H9 (cell line): Measurements from ENCODE around the gene KCNK5. TPM values are rescaled to one million over a fixed set of nuclear protein-coding genes. Genes with fewer than 3 reads are reported as not detected.
A peak's percentile ranks its signal among the peaks of the same experiment; 100 is the strongest.

Experiments
- DNase-seq: peaks from one replicate; pipeline ENCODE4 v3.0.0-alpha.2; 2017
- H2AFZ ChIP-seq: one replicate; pipeline ENCODE4 v1.6.1; 2013; ENCODE audit warnings: mild to moderate bottlenecking, low read length, control low read depth, moderate library complexity
- H2AK5ac ChIP-seq: 2 replicates; pipeline ENCODE4 v1.6.1; 2013; ENCODE audit warnings: low read length, control low read depth, mixed read lengths; ENCODE audit not compliant: insufficient read length
- H2BK120ac ChIP-seq: one replicate; pipeline ENCODE4 v1.6.1; 2013; ENCODE audit warnings: low read depth, mild to moderate bottlenecking, low read length, control low read depth, inconsistent platforms; ENCODE audit not compliant: poor library complexity, severe bottlenecking
- H2BK12ac ChIP-seq: 2 replicates; pipeline ENCODE4 v1.6.1; 2013; ENCODE audit warnings: low read length, control low read depth, mixed read lengths, low read depth; ENCODE audit not compliant: insufficient read length
- H2BK15ac ChIP-seq: 2 replicates; pipeline ENCODE4 v1.6.1; 2013; ENCODE audit warnings: low read depth, low read length, control low read depth
- H2BK20ac ChIP-seq: one replicate; pipeline ENCODE4 v1.6.1; 2013; ENCODE audit warnings: low read depth, mild to moderate bottlenecking, low read length, control low read depth, inconsistent platforms; ENCODE audit not compliant: poor library complexity, severe bottlenecking
- H2BK5ac ChIP-seq: 2 replicates; pipeline ENCODE4 v1.6.1; 2013; ENCODE audit warnings: low read length, control low read depth, mixed read lengths; ENCODE audit not compliant: insufficient read length
- H3K14ac ChIP-seq: 2 replicates; pipeline ENCODE4 v1.6.1; 2013; ENCODE audit warnings: low read length, control low read depth; ENCODE audit not compliant: insufficient read depth
- H3K18ac ChIP-seq: 2 replicates; pipeline ENCODE4 v1.6.1; 2013; ENCODE audit warnings: low read depth, mild to moderate bottlenecking, mixed read lengths, low read length, control low read depth; ENCODE audit not compliant: insufficient read length
- H3K23ac ChIP-seq: 2 replicates; pipeline ENCODE4 v1.6.1; 2013; ENCODE audit warnings: low read length, control low read depth, mixed read lengths, low read depth; ENCODE audit not compliant: insufficient read length
- H3K23me2 ChIP-seq: 2 replicates; pipeline ENCODE4 v1.6.1; 2013; ENCODE audit warnings: low read depth, mild to moderate bottlenecking, mixed read lengths, low read length, control low read depth; ENCODE audit not compliant: insufficient read length, poor library complexity, severe bottlenecking
- H3K27ac ChIP-seq: 2 replicates; pipeline ENCODE4 v1.5.1; 2013; ENCODE audit warnings: low read length, control low read depth, mixed read lengths, low read depth; ENCODE audit not compliant: insufficient read length
- H3K27me3 ChIP-seq: 2 replicates; pipeline ENCODE4 v1.6.1; 2013; ENCODE audit warnings: low read length, control low read depth, inconsistent platforms; ENCODE audit not compliant: insufficient read depth
- H3K4ac ChIP-seq: 2 replicates; pipeline ENCODE4 v1.6.1; 2013; ENCODE audit warnings: low read depth, mild to moderate bottlenecking, control low read depth, inconsistent platforms, low read length, moderate library complexity
- H3K4me1 ChIP-seq: 2 replicates; pipeline ENCODE4 v1.6.1; 2013; ENCODE audit warnings: low read length, control low read depth, inconsistent platforms; ENCODE audit not compliant: insufficient read depth
- H3K4me2 ChIP-seq: 2 replicates; pipeline ENCODE4 v1.6.1; 2013; ENCODE audit warnings: low read length, control low read depth, mixed read lengths; ENCODE audit not compliant: insufficient read length, insufficient read depth
- H3K56ac ChIP-seq: 2 replicates; pipeline ENCODE4 v1.6.1; 2013; ENCODE audit warnings: low read depth, mild to moderate bottlenecking, mixed read lengths, low read length, control low read depth; ENCODE audit not compliant: insufficient read length
- H3K79me1 ChIP-seq: 2 replicates; pipeline ENCODE4 v1.6.1; 2013; ENCODE audit warnings: low read depth, mild to moderate bottlenecking, moderate library complexity, low read length, control low read depth, inconsistent platforms; ENCODE audit not compliant: insufficient read depth, poor library complexity, severe bottlenecking
- H3K79me2 ChIP-seq: 2 replicates; pipeline ENCODE4 v1.6.1; 2013; ENCODE audit warnings: low read length, control low read depth, inconsistent platforms; ENCODE audit not compliant: insufficient read depth
- H3K9ac ChIP-seq: 2 replicates; pipeline ENCODE4 v1.6.1; 2013; ENCODE audit warnings: low read length, control low read depth, mixed read lengths; ENCODE audit not compliant: insufficient read length; ENCODE audit errors: extremely low read depth
- H3K9me3 ChIP-seq: one replicate; pipeline ENCODE4 v1.6.1; 2013; ENCODE audit warnings: low read depth, low read length, inconsistent platforms; ENCODE audit not compliant: control insufficient read depth
- H3T11ph ChIP-seq: one replicate; pipeline ENCODE4 v1.6.1; 2013; ENCODE audit warnings: mild to moderate bottlenecking, low read length, control low read depth, inconsistent platforms
- H4K20me1 ChIP-seq: one replicate; pipeline ENCODE4 v1.6.1; 2013; ENCODE audit not compliant: control insufficient read depth, insufficient read length, insufficient read depth
- H4K5ac ChIP-seq: 2 replicates; pipeline ENCODE4 v1.6.1; 2013; ENCODE audit warnings: low read depth, mild to moderate bottlenecking, mixed read lengths, low read length, control low read depth; ENCODE audit not compliant: insufficient read length
- H4K8ac ChIP-seq: replicated peaks from 2 replicates; pipeline ENCODE4 v1.6.1; 2013; ENCODE audit warnings: low read length, control low read depth, mixed read lengths, low read depth; ENCODE audit not compliant: insufficient read length
- H4K91ac ChIP-seq: 2 replicates; pipeline ENCODE4 v1.6.1; 2013; ENCODE audit warnings: low read depth, mild to moderate bottlenecking, moderate library complexity, mixed read lengths, low read length, control low read depth; ENCODE audit not compliant: insufficient read length
- H3K27ac Mint-ChIP-seq, 3 experiments: 2 replicates in 2 of 3; 3 replicates in 1 of 3; pipeline ENCODE4 v1.8.0; 2020 to 2021; ENCODE audit warnings: mixed read lengths in 3 of 3, mild to moderate bottlenecking in 1 of 3, moderate library complexity in 1 of 3
- H3K27me3 Mint-ChIP-seq: 2 replicates; pipeline ENCODE4 v1.8.0; 2021; ENCODE audit warnings: low read depth, mild to moderate bottlenecking, moderate library complexity, mixed read lengths
- H3K36me3 Mint-ChIP-seq, 3 experiments: 2 replicates in 2 of 3; 3 replicates in 1 of 3; pipeline ENCODE4 v1.8.0; 2020 to 2021; ENCODE audit warnings: low read depth in 3 of 3, mixed read lengths in 3 of 3; ENCODE audit not compliant: insufficient read depth in 1 of 3
- H3K4me1 Mint-ChIP-seq, 2 experiments: 2 replicates each; pipeline ENCODE4 v1.8.0; 2020; ENCODE audit warnings: mixed read lengths in 2 of 2
- H3K4me3 Mint-ChIP-seq, 2 experiments: 2 replicates in 1 of 2; 3 replicates in 1 of 2; pipeline ENCODE4 v1.8.0; 2020 to 2021; ENCODE audit warnings: mild to moderate bottlenecking in 2 of 2, mixed read lengths in 2 of 2, moderate library complexity in 1 of 2
- H3K9me3 Mint-ChIP-seq, 2 experiments: 2 replicates in 1 of 2; 3 replicates in 1 of 2; pipeline ENCODE4 v1.8.0; 2020; ENCODE audit warnings: mild to moderate bottlenecking in 2 of 2, mixed read lengths in 2 of 2, moderate library complexity in 1 of 2
- WGBS: extraction: QIAGEN DNeasy Blood & Tissue Kit; methylation state at CpG from one replicate; pipeline ENCODE4 v1.1.7; 2013; ENCODE audit warnings: missing lambda C conversion rate, low lambda C conversion rate, mixed read lengths; ENCODE audit not compliant: insufficient read length; ENCODE audit errors: extremely low coverage; 5-methylcytosine and 5-hydroxymethylcytosine counted together
- total RNA-seq: library from RNA; stranded (reverse); gene quantifications from 2 replicates; pipeline ENCODE4 v1.2.1, GENCODE V29; 2021
- TF ChIP-seq, protein P1 (sequence below): fragments of 200-600 bp; sonication (generic); conservative IDR thresholded peaks from 3 replicates; pipeline ENCODE4 v1.8.0; 2021; ENCODE audit warnings: antibody characterized with exemption, mild to moderate bottlenecking

The KCNK5 gene
- total RNA-seq, 1 experiment from 2014 or later, result 30.0 TPM

DNA sequence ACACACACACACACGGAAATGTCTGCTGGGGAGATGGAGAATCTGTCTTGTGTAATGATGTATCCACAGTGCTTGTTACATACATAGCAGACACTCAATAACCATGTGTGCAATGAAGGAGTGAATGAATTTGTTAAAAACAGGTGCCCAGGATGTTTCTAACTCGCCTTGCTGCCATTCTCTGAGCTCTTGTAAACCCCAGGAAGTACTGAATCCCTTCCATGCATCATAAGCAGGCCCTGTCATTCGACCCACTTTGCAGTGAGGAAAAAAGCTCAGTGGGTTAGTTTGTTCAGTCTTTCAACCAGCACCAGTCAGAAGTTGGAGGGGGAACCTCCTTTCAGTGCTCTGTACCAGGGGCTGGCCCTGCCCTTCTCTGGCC lies 1.4 kb upstream of the KCNK5 start:
- no peak overlapping the region for H3K9ac ChIP-seq
- Mint-ChIP-seq H3K4me1 (peaks cover 60 to 65% of the 10 kb centered on the region in 2 experiments), H3K4me3 (no peak overlapping the region), H3K36me3 (peaks cover 5 to 13% (median 11%) of the 10 kb centered on the region in 3 experiments; a peak in 4 of 7 replicates), H3K9me3 (no peaks in the 10 kb centered on the region), H3K27ac (no peak overlapping the region; a peak in 1 of 7 replicates), H3K27me3 (peaks cover 2% of the 10 kb centered on the region; the same call in 1 of the 2 replicates)
- TF ChIP-seq, protein P1, sequence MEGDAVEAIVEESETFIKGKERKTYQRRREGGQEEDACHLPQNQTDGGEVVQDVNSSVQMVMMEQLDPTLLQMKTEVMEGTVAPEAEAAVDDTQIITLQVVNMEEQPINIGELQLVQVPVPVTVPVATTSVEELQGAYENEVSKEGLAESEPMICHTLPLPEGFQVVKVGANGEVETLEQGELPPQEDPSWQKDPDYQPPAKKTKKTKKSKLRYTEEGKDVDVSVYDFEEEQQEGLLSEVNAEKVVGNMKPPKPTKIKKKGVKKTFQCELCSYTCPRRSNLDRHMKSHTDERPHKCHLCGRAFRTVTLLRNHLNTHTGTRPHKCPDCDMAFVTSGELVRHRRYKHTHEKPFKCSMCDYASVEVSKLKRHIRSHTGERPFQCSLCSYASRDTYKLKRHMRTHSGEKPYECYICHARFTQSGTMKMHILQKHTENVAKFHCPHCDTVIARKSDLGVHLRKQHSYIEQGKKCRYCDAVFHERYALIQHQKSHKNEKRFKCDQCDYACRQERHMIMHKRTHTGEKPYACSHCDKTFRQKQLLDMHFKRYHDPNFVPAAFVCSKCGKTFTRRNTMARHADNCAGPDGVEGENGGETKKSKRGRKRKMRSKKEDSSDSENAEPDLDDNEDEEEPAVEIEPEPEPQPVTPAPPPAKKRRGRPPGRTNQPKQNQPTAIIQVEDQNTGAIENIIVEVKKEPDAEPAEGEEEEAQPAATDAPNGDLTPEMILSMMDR, result no peak
- peak overlapping the region; percentile 84 for H3K27ac ChIP-seq
- no peaks in the 10 kb centered on the region for H4K20me1 ChIP-seq
- no peak overlapping the region for H3K18ac ChIP-seq
- H2BK12ac ChIP-seq, result no peak overlapping the region
- WGBS, result no CpG with 5 or more reads among the region's 3 CpGs
- H3T11ph ChIP-seq, result no peak overlapping the region
- H3K23me2 ChIP-seq, result peaks cover 19% of the 10 kb centered on the region
- DNase-seq, result no peak
- no peak overlapping the region for H3K23ac ChIP-seq
- no peak overlapping the region for H4K5ac ChIP-seq
- peaks cover 26% of the 10 kb centered on the region for H3K4me1 ChIP-seq
- peak overlapping the region; percentile 90 for H4K91ac ChIP-seq
- no peak overlapping the region for H2BK15ac ChIP-seq
- H3K9me3 ChIP-seq, result no peaks in the 10 kb centered on the region
- no peak overlapping the region for H4K8ac ChIP-seq
- H3K79me2 ChIP-seq, result peaks cover 27% of the 10 kb centered on the region; the same call in 1 of the 2 replicates
- no peak overlapping the region for H2AK5ac ChIP-seq
- peaks cover 9% of the 10 kb centered on the region for H3K79me1 ChIP-seq
- H2BK120ac ChIP-seq, result no peak overlapping the region
- H3K56ac ChIP-seq, result no peak overlapping the region
- H3K4ac ChIP-seq, result peak overlapping the region; percentile 62; the same call in 1 of the 2 replicates
- no peak overlapping the region for H3K4me2 ChIP-seq
- H2BK20ac ChIP-seq, result no peak overlapping the region
- H3K14ac ChIP-seq, result no peak overlapping the region
- no peak overlapping the region for H2BK5ac ChIP-seq
- no peaks in the 10 kb centered on the region for H3K27me3 ChIP-seq
- H2AFZ ChIP-seq, result no peak overlapping the region
